ENCODE results near the gene HTR3C.
"Not testable (repeated sequence)": the region's sequence is repeated elsewhere in the genome, so short reads cannot be mapped to it uniquely, and the experiment has no call there.

The HTR3C gene

DNA sequence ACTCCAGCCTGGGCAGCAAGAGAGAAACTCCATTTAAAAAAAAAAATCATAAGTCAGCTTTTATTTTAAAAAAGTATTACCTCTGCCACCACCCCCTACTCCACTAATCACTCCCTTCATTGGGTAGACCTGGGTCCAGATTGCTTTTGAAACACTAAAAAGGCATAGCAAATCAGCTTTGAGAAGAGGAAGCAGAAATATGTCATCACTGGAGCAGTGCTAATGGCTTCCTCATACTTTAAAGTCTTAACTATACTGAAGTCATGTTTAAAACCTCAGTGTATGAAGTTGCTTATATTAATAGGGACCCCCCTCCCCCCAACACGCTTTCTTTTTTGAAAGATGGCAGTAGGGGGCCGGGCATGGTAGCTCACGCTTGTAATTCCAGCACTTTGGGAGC is 22.3 kb upstream of the HTR3C start:
- no peaks in the 10 kb centered on the region for H3K27me3 ChIP-seq
- H3K4me2 ChIP-seq: no peak overlapping the region
- no peak overlapping the region for H3K9ac ChIP-seq
- H3K4me1 ChIP-seq: no peaks in the 10 kb centered on the region
- no peaks in the 10 kb centered on the region for H4K20me1 ChIP-seq
- no peak overlapping the region for H3K4me3 ChIP-seq
- no peak for TF ChIP-seq Cebpa-rat (IDR thresholded peaks at IDR 0.05)
- no peak overlapping the region for H3K27ac ChIP-seq
- no peaks in the 10 kb centered on the region for H3K36me3 ChIP-seq
- peaks cover 2% of the 10 kb centered on the region; the same call in 1 of the 2 replicates for H3K9me3 ChIP-seq

DNA sequence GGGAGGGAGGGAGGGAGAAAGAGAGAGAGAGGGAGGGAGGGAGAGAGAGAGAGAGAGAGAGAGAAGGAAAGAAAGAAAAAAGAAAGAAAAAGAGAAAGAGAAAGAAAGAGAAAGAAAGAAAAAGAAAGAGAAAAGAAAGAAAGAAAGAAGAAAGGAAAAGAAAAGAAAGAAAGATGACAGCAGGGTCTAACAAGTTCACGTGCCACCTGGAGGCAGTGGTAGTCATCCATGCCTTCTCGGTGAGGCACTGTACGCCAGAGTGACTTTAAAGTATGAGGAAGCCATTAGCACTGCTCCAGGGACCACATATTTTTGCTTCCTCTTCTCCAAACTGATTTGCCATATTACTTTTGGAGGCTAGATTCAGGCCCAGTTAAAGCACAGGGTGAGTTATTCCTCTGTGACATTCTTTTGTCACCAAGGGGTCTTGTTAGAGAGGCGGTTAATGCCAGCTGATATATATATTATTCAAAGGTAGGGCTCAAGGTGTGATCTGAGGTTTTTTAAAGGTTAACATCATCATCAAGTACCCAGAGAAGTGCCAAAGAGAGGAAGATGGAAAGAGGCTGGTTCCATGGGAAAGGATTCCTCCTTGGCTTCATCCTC is 21.6 kb upstream of the HTR3C start, which contains the start of gene HTR3D:
Gene HTR3D, plus strand, starts transcription at position 556 of the 606 bp plus-strand sequence. Its CDS starts 0 bp downstream, at position 556.
- Histone ChIP-seq H3K4me3 (no peak within 1 kb of the TSS), H3K27me3 (no peaks in the 10 kb centered on the region), H4K20me1 (no peaks in the 10 kb centered on the region), H3K4me2 (no peak within 1 kb of the TSS), H3K9me3 (no peaks in the 10 kb centered on the region), H3K9ac (no peak within 1 kb of the TSS), H3K36me3 (no peaks in the 10 kb centered on the region), H3K27ac (no peak within 1 kb of the TSS), H3K4me1 (no peaks in the 10 kb centered on the region)
- no peak for TF ChIP-seq Cebpa-rat (IDR thresholded peaks at IDR 0.05)

DNA sequence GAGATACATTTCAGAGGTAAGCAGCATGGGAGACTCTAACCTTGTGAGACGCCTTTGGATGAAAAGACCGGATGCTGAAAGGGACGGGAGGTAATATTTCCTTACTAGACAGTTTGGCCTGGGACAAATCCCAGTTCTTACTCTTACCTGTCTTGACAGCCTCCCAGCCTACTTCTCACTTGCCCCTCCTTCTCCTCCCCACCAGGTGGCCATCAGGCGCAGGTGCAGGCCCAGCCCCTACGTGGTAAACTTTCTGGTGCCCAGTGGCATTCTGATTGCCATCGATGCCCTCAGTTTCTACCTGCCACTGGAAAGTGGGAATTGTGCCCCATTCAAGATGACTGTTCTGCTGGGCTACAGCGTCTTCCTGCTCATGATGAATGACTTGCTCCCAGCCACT is 15.0 kb upstream of the HTR3C start:
- Histone ChIP-seq H4K20me1 (no peaks in the 10 kb centered on the region), H3K27ac (no peak overlapping the region), H3K4me3 (no peak overlapping the region), H3K9ac (no peak overlapping the region), H3K9me3 (no peaks in the 10 kb centered on the region), H3K4me1 (no peaks in the 10 kb centered on the region), H3K36me3 (no peaks in the 10 kb centered on the region), H3K27me3 (no peaks in the 10 kb centered on the region), H3K4me2 (no peak overlapping the region)
- no peak for TF ChIP-seq Cebpa-rat (IDR thresholded peaks at IDR 0.05)

DNA sequence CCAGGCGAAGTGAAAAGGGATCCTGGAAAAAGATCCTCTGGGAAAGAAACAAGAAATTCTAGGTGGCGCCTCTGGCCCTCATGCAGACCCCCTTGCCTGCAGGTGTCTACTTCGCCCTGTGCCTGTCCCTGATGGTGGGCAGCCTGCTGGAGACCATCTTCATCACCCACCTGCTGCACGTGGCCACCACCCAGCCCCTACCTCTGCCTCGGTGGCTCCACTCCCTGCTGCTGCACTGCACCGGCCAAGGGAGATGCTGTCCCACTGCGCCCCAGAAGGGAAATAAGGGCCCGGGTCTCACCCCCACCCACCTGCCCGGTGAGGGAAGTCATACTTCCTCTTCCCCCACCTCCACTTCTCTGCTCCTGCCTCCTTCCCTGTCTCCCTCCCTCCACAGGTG is 14.5 kb upstream of the HTR3C start:
- H3K9ac ChIP-seq, H4K20me1 ChIP-seq, H3K36me3 ChIP-seq, H3K27ac ChIP-seq, H3K4me2 ChIP-seq, H3K4me3 ChIP-seq, H3K27me3 ChIP-seq, H3K9me3 ChIP-seq, H3K4me1 ChIP-seq: not testable (repeated sequence)

DNA sequence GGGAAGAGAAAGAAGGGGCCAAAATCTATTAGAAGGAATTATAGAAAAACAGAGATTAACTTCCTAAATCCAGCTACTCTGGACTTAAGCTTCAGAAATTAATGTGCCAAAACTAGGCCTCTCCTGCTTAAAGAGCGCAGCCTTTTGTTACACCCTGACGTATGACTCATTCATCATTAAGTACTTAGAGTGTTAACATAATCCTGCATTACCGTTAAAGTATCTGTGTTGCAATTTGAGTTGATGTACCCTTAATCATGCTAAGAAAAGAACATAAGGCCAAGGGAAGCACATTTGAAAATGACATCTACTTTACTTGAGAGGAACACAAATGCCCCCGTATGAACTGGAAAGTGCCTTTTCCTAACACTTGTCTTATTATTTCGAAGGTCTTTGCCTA is 13.4 kb upstream of the HTR3C start:
- Histone ChIP-seq H4K20me1 (no peaks in the 10 kb centered on the region), H3K36me3 (no peaks in the 10 kb centered on the region), H3K4me1 (no peaks in the 10 kb centered on the region), H3K9me3 (no peaks in the 10 kb centered on the region), H3K27me3 (no peaks in the 10 kb centered on the region), H3K4me2 (no peak overlapping the region), H3K4me3 (no peak overlapping the region), H3K9ac (no peak overlapping the region), H3K27ac (no peak overlapping the region)
- no peak for TF ChIP-seq Cebpa-rat (IDR thresholded peaks at IDR 0.05)

DNA sequence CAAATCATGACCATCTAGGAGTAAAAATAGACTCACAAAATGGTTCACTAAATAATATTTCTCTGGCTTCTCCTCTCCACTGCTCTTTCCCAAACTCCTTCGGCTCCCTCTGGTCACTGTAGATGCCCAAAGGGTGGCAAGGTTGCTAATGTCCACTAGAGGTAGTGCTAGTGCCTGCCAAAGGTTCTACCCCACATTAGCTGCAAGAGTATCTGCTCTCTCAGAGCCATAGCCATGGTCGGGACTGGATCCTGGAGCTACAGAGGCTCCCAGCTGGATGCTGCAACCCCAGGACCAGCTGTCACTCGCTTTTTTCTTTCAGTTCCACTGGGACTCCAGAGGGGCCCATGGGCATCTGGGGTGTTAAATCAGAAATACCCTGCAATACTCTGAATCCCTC is 12.8 kb upstream of the HTR3C start:
- no peak for TF ChIP-seq Cebpa-rat (IDR thresholded peaks at IDR 0.05)
- Histone ChIP-seq H3K27ac (no peak overlapping the region), H3K36me3 (no peaks in the 10 kb centered on the region)

DNA sequence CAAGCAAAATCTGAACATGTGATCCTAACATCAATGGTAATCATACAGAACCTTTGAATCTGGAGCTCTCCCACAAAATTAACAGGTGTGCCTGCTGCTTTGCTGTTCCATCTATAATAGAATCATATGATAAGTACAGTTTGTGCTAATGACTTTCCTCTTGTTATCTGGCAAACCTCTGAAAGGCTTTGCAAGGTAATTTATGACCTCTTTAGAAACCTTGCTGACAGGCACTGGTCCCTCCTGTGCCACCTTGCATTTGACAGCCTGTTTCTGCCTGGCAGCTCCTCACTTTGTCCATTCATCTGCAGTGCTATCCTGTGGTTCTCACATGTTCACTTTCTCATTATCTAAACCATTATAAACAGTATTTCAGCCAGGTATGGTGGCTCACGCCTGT is 10.2 kb upstream of the HTR3C start:
- no peaks in the 10 kb centered on the region for H4K20me1 ChIP-seq

More for the DNA sequence above, 12.8 kb upstream of the HTR3C start:
- no peaks in the 10 kb centered on the region for H3K4me1 ChIP-seq
- H3K9ac ChIP-seq: no peak overlapping the region
- H3K9me3 ChIP-seq: no peaks in the 10 kb centered on the region
- no peak overlapping the region for H3K4me3 ChIP-seq
- no peaks in the 10 kb centered on the region for H4K20me1 ChIP-seq
- no peak overlapping the region for H3K4me2 ChIP-seq
- no peaks in the 10 kb centered on the region for H3K27me3 ChIP-seq

DNA sequence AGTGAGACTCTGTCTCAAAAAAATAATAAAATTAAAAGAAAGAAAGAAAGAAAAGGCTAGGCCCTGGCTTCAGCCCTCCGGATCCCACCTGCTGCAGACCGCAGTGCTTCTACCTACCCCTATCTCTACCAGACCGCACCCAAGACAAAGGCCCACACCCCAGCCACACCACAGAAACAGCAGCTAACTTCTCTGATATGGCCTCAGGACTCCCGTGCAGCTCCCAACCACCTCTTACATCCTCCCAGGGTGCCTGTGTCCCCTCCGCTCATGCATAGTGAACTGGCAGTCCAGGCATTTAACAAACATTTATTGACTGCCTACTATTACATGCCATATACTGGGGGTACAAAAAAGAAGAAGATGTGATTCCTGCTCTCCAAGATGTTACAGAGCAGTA is 6.9 kb upstream of the HTR3C start:
- no peak overlapping the region for H3K27ac ChIP-seq
- H3K4me2 ChIP-seq: no peak overlapping the region
- no peaks in the 10 kb centered on the region for H3K27me3 ChIP-seq
- TF ChIP-seq Cebpa-rat (IDR thresholded peaks at IDR 0.05): no peak
- H3K9me3 ChIP-seq: no peaks in the 10 kb centered on the region
- no peak overlapping the region for H3K9ac ChIP-seq
- no peak overlapping the region for H3K4me3 ChIP-seq
- peaks cover 6% of the 10 kb centered on the region; the same call in 1 of the 2 replicates for H3K4me1 ChIP-seq
- no peaks in the 10 kb centered on the region for H3K36me3 ChIP-seq
- no peaks in the 10 kb centered on the region for H4K20me1 ChIP-seq

More for the DNA sequence above, 10.2 kb upstream of the HTR3C start:
- H3K36me3 ChIP-seq: no peaks in the 10 kb centered on the region
- no peak overlapping the region for H3K4me3 ChIP-seq
- H3K4me1 ChIP-seq: no peaks in the 10 kb centered on the region
- H3K9me3 ChIP-seq: no peaks in the 10 kb centered on the region
- H3K4me2 ChIP-seq: no peak overlapping the region
- H3K27ac ChIP-seq: no peak overlapping the region
- H3K27me3 ChIP-seq: no peaks in the 10 kb centered on the region
- no peak overlapping the region for H3K9ac ChIP-seq
- no peak for TF ChIP-seq Cebpa-rat (IDR thresholded peaks at IDR 0.05)

DNA sequence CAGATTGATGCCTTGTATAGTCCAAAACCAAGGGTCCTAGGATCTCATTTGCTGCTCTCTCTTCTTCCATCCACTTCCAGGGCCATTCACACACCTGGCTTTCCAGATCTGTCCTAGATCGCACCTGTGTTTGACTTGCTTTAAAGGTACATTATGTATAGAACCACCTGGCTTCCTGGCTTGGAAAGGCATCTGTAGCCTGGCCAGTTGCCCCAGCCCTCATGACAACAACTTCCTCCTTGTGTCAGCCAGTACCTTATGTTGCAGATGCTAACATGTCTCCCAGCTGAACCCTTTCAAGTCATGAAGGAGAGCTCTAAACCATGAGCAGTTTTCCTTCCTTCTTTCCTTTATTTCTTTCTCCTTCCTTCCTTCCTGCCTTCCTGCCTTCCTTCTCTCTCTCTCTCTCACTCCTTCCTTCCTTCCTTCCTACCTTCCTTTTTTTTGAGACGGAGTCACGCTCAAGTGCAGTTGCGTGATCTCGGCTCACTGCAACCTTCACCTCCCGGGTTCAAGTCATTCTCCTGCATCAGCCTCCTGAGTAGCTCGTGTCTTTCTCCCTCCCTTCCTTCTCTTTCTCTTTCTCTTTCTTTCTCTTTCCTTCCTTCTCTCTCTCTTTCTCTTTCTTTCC is 2.5 kb upstream of the HTR3C start:
- H3K4me2 ChIP-seq: peak overlapping the region; percentile 10; the same call in 1 of the 2 replicates
- peaks cover 6% of the 10 kb centered on the region; the same call in 1 of the 2 replicates for H3K4me1 ChIP-seq
- no peaks in the 10 kb centered on the region for H4K20me1 ChIP-seq
- no peaks in the 10 kb centered on the region for H3K27me3 ChIP-seq
- H3K27ac ChIP-seq: no peak overlapping the region
- H3K9ac ChIP-seq: no peak overlapping the region
- no peaks in the 10 kb centered on the region for H3K9me3 ChIP-seq
- TF ChIP-seq Cebpa-rat (IDR thresholded peaks at IDR 0.05): no peak
- H3K4me3 ChIP-seq: no peak overlapping the region
- H3K36me3 ChIP-seq: no peaks in the 10 kb centered on the region

DNA sequence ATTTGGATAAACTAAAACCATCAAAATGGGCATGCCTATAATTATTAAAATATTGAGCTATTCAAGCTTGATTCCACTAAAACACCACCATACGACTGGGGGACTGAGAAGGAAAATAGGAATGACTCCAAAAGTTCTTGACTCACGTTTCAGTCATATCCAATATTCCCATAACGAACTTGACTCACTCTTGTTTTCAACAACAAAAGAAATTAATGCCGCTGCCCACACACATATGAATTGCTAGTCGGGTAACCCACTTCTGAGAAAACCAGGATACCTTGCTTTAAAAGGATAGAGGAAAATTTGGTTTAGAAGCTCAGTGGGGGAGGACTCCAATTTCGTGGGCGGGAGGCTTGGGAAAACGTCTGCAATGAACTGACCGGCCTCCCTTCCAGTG is 5.2 kb downstream of the HTR3C start:
- no peaks in the 10 kb centered on the region for H3K4me1 ChIP-seq
- H3K9me3 ChIP-seq: no peaks in the 10 kb centered on the region
- no peak overlapping the region for H3K4me3 ChIP-seq
- H3K4me2 ChIP-seq: no peak overlapping the region
- H3K36me3 ChIP-seq: no peaks in the 10 kb centered on the region
- H3K27me3 ChIP-seq: no peaks in the 10 kb centered on the region
- no peak for TF ChIP-seq Cebpa-rat (IDR thresholded peaks at IDR 0.05)
- H3K9ac ChIP-seq: no peak overlapping the region
- no peaks in the 10 kb centered on the region for H4K20me1 ChIP-seq
- no peak overlapping the region for H3K27ac ChIP-seq
